Measurements from ENCODE around the gene EFCAB3.
A peak's percentile ranks its signal among the peaks of the same experiment; 100 is the strongest.
"Not testable (repeated sequence)": the region's sequence is repeated elsewhere in the genome, so short reads cannot be mapped to it uniquely, and the experiment has no call there.

The EFCAB3 gene

DNA sequence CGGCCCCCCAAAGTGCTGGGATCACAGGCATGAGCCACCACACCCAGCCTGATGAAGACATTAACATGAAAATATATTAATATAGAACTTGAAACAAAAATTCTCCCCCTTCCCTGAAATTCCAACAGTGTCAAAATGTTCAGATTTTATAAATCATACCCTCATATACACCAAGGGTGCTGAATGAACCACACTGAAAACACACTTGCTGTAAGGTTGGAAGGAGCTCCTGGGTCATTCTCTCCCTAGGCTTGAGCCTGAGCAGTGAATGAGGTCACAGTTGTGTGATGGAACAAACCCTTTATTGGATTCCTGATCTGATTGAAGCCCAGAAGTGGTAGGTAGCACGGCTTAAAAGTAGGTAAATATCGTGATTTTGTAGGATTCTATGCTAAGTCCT lies at the start of gene EFCAB3:
TSS of gene EFCAB3 (plus strand) at position 301 of the 400 bp plus-strand sequence. CDS start 2,427 bp downstream, outside the sequence.
- no peak for DNase-seq

DNA sequence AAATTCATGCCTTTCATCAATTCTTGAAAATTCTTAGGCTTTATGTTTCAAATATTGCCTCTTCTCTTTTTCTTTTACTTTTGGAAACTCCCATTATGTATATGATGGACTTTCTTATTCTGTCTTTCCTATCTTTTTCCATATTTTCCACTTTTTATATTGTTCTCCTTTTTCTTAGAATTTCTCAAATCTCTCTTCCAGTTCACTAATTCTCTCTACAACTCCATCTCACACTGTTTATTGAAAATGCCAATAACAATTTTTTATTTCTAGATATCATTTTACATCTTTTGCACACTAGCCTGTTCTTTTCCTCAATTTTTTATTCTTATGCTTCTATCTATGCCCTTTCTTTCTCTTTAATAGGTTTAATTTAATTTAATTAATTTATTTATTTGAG lies 43.8 kb upstream of the EFCAB3 start:
- no peak for DNase-seq

GRCh38 chr17:62343764-62344270 lies 36.5 kb upstream of the EFCAB3 start:
- no peak for DNase-seq

- no peak for DNase-seq
Measured at GRCh38 chr17:62351176-62351575, 29.2 kb upstream of the EFCAB3 start.

DNA sequence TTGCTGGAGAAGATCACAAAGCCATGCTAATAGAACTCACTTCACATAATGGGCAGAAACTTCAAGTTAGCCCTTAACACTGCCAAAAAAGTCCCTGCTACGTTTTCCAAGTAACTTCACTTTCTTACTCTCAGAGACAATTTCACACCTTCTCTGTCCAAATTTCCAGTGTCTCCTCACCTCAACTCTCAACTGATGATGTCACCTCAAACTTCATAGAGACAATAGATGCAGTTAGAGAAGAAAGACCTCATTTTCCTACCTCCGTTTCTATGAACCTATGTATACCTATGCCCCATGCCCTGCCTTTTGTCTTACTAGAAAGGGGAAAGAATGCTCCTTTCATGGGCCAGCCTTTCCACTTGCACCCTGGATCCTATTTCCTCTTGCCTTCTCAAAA lies 14.2 kb upstream of the EFCAB3 start:
- DNase-seq, result no peak

DNA sequence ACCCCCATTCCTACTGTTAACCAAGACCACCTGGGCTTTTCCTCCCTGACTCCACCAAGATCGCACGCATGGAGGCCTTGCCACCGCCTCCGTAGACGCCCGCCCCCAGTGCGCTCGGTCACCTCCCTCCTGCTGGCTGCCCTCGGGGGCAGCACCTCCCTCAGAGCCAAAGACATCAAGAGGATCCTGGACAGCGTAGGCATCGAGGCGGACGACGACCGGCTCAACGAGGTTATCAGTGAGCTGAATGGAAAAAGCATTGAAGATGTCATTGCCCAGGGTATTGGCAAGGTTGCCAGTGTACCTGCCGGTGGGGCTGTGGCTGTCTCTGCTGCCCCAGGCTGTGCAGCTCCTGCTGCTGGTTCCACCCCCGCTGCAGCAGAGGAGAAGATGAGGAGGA lies 1.2 kb downstream of the EFCAB3 start:
- no peak for DNase-seq

DNA sequence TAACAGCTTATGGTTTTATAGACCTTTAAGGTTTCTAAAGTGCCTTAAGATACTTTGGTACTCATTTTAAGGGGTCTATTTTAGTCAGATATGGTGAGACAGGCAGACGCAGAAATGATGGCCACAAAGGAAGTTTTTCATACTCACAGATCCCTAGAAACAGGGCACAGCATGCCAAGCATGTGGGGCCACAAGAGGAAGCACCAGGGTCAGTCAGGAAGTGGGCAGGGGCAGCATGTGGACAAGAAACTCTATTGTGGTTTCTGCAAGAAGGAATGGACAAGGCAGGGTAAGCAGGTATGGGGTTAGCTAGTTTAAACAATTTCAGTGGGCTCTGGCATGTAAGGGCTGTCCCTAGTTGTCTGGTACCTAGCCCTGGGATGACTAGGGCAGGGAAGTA lies 8.5 kb downstream of the EFCAB3 start:
- DNase-seq, result no peak

DNA sequence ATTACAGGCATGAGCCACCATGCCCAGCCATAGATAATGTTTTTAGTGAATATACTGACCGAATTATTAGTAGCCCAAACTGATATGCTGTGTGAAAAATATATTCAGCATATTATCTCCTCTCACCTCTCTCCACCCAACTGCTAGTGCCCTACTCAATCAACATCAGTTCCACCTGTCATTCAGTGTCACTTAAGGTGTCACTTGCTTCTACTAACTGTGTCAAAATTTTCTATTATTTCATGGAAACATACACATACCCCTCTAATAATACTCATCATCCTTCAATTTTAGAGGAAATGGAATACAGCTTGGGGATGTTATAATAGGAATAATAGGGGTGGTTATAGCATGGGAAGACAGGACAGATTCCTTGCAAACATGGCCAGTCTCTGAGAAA lies 12.6 kb downstream of the EFCAB3 start:
- DNase-seq, result no peak

DNA sequence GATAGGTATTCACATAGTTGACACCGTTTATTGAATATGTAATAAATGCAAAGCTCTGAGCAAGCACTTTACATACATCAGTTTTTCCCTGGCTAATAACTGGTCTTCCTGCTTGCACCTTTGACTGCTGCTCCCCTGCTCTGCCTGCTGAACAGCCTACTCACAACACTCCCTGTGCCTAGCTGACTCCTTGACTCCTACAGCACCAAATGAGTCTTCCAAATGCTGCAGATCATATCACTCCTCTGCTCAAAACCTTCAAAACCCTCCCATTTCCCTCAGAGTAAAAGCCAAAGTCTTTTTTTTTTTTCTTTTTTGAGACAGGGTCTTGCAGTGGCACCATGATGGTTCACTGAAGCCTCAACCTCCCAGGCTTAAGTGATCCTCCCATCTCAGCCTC lies 18.5 kb downstream of the EFCAB3 start:
- no peak for DNase-seq

- DNase-seq, result no peak
Measured at GRCh38 chr17:62405451-62405850, 25.1 kb downstream of the EFCAB3 start.

GRCh38 chr17:62413090-62413489 lies 32.7 kb downstream of the EFCAB3 start:
- not testable (repeated sequence) for DNase-seq

DNA sequence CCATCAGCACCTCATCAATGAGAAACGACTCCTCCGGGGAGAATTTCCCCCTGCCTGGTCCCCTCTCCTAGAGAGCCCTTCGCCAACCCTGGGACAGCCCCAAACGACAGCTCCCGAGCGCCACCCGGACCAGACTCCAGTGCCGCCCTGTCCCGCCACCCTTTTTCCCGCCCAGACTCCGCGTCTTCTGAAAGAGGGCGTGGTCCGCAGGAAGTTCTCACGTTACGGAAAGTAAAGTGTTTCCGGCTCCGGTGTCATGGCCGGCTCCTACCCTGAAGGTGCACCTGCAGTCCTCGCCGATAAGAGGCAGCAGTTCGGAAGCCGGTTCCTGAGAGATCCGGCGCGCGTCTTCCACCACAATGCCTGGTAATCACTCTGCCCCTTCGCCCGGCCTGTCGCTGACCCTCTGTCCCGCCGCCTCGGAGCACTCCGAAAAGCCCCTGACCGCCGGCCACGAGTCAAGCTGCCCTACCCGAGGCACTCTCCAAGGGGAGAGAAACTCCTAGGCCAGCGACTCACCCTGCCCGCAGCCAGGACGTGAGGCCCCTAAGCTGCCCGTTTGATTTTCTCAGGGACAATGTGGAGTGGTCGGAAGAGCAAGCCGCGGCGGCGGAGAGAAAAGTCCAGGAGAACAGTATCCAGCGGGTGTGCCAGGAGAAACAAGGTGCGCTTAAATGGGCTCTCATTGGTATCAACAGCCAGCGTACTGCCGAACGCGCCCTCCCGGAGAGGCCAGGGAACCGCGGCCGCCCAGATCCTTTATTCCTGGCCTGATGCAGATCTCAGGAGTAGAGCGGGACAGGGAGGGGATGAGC lies 43.5 kb downstream of the EFCAB3 start, which contains the start of gene METTL2A:
TSS of gene METTL2A (plus strand) at position 251 of the 815 bp plus-strand sequence. CDS start at position 257, 6 bp downstream.
- DNase-seq, result peak; percentile 96

DNA sequence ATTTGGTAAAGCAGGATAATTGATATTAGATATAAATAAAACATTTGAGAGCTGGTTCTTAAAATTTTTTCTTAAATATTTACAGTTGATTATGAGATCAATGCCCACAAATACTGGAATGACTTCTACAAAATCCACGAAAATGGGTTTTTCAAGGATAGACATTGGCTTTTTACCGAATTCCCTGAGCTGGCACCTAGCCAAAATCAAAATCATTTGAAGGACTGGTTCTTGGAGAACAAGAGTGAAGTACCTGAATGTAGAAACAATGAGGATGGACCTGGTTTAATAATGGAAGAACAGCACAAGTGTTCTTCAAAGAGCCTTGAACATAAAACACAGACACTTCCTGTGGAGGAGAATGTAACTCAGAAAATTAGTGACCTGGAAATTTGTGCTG lies 45.9 kb downstream of the EFCAB3 start:
- DNase-seq, result not testable (repeated sequence)

DNA sequence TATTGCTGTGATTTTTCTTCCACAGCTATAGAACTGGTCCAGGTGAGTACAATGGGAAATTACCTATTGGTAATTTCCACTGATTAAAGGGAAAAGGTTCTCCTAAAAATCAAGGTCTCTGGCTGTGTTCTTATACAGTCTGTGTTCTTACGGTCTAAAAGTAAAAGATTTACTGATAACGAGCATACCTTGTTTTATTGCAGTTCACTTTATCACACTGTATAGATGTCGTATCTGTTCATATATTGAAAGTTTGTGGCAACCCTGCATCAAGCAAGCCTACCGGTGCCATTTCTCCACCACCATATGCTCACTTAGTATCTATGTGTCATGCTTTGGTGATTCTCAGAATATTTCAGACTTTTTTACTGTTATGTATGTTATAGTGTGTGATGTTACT lies 54.9 kb downstream of the EFCAB3 start:
- not testable (repeated sequence) for DNase-seq

- not testable (repeated sequence) for DNase-seq
Measured at GRCh38 chr17:62441181-62441580, 60.8 kb downstream of the EFCAB3 start.

DNA sequence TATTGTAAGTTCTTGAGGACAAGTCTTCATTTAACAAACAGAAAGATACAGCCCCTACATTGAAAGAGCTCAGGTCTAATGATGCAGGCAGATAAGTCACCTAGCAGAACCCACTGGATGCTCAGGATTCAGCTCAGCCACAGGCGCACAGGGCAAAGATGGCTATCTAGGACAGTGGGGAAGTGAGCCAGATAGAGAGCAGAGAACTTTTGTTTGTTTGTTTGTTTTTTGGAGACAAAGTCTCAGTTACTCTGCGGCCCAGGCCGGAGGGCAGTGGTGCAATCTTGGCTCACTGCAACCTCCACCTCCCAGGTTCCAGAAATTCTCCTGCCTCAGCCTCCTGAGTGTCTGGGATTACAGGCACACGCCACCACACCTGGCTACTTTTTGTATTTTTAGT lies 63.7 kb downstream of the EFCAB3 start:
- no peak for DNase-seq

DNA sequence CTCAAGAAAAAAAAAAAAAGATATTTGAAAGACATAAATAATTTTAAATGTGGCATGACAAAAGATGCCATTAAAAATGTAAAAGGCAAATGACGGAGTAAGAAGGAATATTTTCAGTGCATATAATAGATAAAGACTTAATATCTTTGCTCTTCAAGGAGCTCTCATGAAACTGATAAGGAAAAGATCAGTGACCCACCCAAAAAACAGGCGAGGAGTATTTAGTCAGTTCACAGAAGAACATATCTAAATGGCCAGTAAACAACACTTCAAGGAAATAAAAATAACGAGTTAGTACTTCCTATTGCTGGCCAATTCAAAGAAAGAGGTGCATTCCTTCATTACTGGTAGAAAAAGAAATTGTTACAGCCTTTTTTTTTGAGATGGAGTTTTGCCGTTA lies 65.4 kb downstream of the EFCAB3 start:
- DNase-seq, result not testable (repeated sequence)

DNA sequence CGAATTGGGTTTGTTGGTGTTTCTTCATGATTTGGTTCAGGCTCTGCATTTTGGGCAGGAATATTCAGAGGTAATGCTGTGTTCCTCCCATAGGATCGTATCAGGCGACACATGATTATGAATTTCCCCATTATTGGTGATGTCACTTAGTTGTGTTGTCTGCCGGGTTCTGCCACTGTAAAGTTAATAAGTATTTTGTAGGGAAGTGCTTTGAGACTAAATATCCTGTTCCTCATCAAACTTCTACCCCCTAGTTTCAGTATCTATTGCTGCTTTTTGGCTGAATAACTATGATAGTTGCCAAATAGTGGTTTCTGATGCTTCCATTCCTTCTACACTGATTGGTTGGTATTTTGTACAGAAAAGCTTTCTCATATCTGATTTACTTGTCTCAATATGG lies 71.8 kb downstream of the EFCAB3 start:
- DNase-seq, result not testable (repeated sequence)

GRCh38 chr17:62453041-62453440 lies 72.7 kb downstream of the EFCAB3 start:
- not testable (repeated sequence) for DNase-seq

DNA sequence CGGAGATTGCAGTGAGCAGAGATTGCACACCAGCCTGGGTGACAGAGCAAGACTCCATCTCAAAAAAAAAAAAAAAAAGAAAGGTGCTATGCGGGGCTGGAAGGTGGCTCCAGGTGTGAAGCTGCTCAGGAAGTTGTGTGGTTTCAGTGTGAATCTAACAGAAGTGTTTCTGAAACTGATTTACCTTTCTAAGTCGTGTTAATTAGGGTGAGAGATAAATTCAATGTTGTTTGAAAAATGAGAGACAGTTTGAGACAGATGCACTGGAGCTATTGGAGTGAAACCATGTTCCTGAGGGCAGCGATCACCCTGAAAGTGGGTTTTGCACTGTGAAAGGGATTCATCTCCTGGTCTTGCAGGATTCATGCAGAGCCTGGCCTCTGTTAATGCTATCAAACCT lies 73.3 kb downstream of the EFCAB3 start:
- DNase-seq, result not testable (repeated sequence)

GRCh38 chr17:62454111-62454510 lies 73.8 kb downstream of the EFCAB3 start:
- DNase-seq, result not testable (repeated sequence)

GRCh38 chr17:62456016-62456415 lies 75.7 kb downstream of the EFCAB3 start:
- DNase-seq, result no peak

DNA sequence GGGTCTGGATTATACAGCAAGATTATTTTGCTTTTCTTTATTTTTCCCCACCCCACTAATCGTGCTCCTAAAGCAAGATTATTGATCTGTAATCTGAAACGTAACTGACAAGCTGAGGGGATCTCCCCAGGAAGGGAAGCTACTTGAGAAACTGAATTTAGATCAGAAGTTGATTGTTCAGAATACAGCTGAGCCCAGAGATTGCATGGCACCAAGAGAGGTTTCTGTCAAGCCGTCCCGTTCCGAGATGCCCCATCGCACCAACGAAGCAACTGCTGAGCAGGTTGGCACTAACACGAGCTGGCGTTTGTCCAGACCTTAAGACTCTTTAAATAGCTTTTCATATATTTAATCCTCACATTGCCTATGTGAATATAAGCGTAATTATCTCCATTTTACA lies 78.1 kb downstream of the EFCAB3 start:
- not testable (repeated sequence) for DNase-seq

GRCh38 chr17:62464422-62464821 lies 84.1 kb downstream of the EFCAB3 start:
- DNase-seq, result not testable (repeated sequence)
